Endothelial cell of umbilical vein (primary cell): ENCODE results near the gene SERF2. TPM values are rescaled to one million over a fixed set of nuclear protein-coding genes. Genes with fewer than 3 reads are reported as not detected.

Experiments used
- BruUV-seq: library from RNA; stranded (reverse); fragments of 400-500 nt; replicated peaks from 2 replicates; lab custom pipeline; 2021; lab: Mats Ljungman, UMichigan
- CTCF ChIA-PET: fragments of 300-600, 350-600 bp; sonication (Branson Sonifier 250); formaldehyde crosslinking; loops from one replicate; lab custom pipeline; 2021; ENCODE audit warnings: antibody characterized with exemption, inconsistent platforms; lab: Charles Lee
- POLR2A ChIA-PET: fragments of 300-600, 350-600 bp; sonication (Branson Sonifier 250); formaldehyde crosslinking; loops from one replicate; lab custom pipeline; 2021; ENCODE audit warnings: antibody characterized with exemption, inconsistent platforms; lab: Charles Lee
- DNase-seq: peaks from one replicate; pipeline ENCODE4 v3.0.0-alpha.2; 2011; ENCODE audit warnings: low read depth, low spot score
- FAIRE-seq: peaks from 2 replicates; lab custom pipeline; 2011; peaks lifted over from hg19 to GRCh38; lab: Jason Lieb, UNC
- H2AFZ ChIP-seq: 2 replicates; pipeline ENCODE4 v1.6.0; 2012; ENCODE audit warnings: low read depth, low read length, control low read depth, inconsistent platforms
- H3K27ac ChIP-seq: 2 replicates; pipeline ENCODE4 v1.5.1; 2011; ENCODE audit warnings: low read depth, mild to moderate bottlenecking, control low read depth, low read length, moderate library complexity; ENCODE audit not compliant: insufficient read depth
- H3K27me3 ChIP-seq, 2 experiments: 2 replicates each; pipeline versions ENCODE4 v1.6.0 to v1.6.1; 2011; ENCODE audit warnings: low read length in 2 of 2, mixed read lengths in 1 of 2; ENCODE audit not compliant: control insufficient read depth in 2 of 2, insufficient read depth in 2 of 2
- H3K36me3 ChIP-seq, 2 experiments: 2 replicates in 1 of 2; 3 replicates in 1 of 2; pipeline ENCODE4 v1.5.1; 2011; ENCODE audit warnings: low read length in 2 of 2, mild to moderate bottlenecking in 1 of 2, moderate library complexity in 1 of 2; ENCODE audit not compliant: control insufficient read depth in 2 of 2, insufficient read depth in 2 of 2; ENCODE audit errors: extremely low read depth in 1 of 2
- H3K4me1 ChIP-seq: 3 replicates; pipeline ENCODE4 v1.5.1; 2011; ENCODE audit warnings: mild to moderate bottlenecking, low read length; ENCODE audit not compliant: control insufficient read depth, insufficient read depth; ENCODE audit errors: extremely low read depth
- H3K4me2 ChIP-seq: 2 replicates; pipeline ENCODE4 v1.6.1; 2011; ENCODE audit warnings: low read length, control low read depth, mixed read lengths; ENCODE audit not compliant: insufficient read depth
- H3K4me3 ChIP-seq, 3 experiments: fragments of 200-600 bp in 1 of 3; sonication (generic), shearing (Covaris generic) in 1 of 3; replicated peaks in 1 of 3; 2 replicates each; pipeline ENCODE4 v1.5.1; 2011 to 2016; ENCODE audit warnings: control low read depth in 3 of 3, low read length in 3 of 3, mild to moderate bottlenecking in 2 of 3, inconsistent platforms in 1 of 3, low read depth in 1 of 3, moderate library complexity in 1 of 3; ENCODE audit not compliant: insufficient read depth in 1 of 3
- H3K79me2 ChIP-seq: 2 replicates; pipeline ENCODE4 v1.6.0; 2012; ENCODE audit warnings: low read length, inconsistent platforms; ENCODE audit not compliant: control insufficient read depth, insufficient read depth
- H3K9ac ChIP-seq: replicated peaks from 2 replicates; pipeline ENCODE3; 2011; ENCODE audit warnings: low read length, control low read depth; ENCODE audit not compliant: insufficient read depth; ENCODE audit errors: extremely low read depth
- H3K9me1 ChIP-seq: replicated peaks from 3 replicates; pipeline ENCODE4 v1.6.0; 2011; ENCODE audit warnings: mild to moderate bottlenecking, low read length; ENCODE audit not compliant: control insufficient read depth, insufficient read depth; ENCODE audit errors: extremely low read depth
- H3K9me3 ChIP-seq: replicated peaks from 2 replicates; pipeline ENCODE4 v1.5.1; 2012; ENCODE audit warnings: low read length, inconsistent platforms; ENCODE audit not compliant: control insufficient read depth, insufficient read depth
- H4K20me1 ChIP-seq: replicated peaks from 2 replicates; pipeline ENCODE3; 2011; ENCODE audit warnings: mild to moderate bottlenecking, low read length; ENCODE audit not compliant: control insufficient read depth, insufficient read depth; ENCODE audit errors: extremely low read depth
- EZH2 ChIP-seq: IDR thresholded peaks from 2 replicates; pipeline ENCODE4 v1.6.1; 2012; ENCODE audit warnings: borderline replicate concordance, low read depth, mild to moderate bottlenecking, moderate library complexity, low read length, inconsistent platforms; ENCODE audit not compliant: severe bottlenecking
- FOS ChIP-seq: IDR thresholded peaks from 2 replicates; pipeline ENCODE4 v1.6.1; 2011; ENCODE audit warnings: mild to moderate bottlenecking, low read length, moderate library complexity, borderline replicate concordance; ENCODE audit not compliant: insufficient read depth
- GATA2 ChIP-seq: IDR thresholded peaks from 2 replicates; pipeline ENCODE4 v1.7.0; 2011; ENCODE audit warnings: low read depth, mild to moderate bottlenecking, moderate library complexity, mixed read lengths, low read length; ENCODE audit not compliant: insufficient read length, insufficient read depth
- JUN ChIP-seq: IDR thresholded peaks from 2 replicates; pipeline ENCODE4 v1.6.1; 2011; ENCODE audit warnings: borderline replicate concordance, low read depth; ENCODE audit not compliant: insufficient read length, insufficient read depth
- MYC ChIP-seq: IDR thresholded peaks from one replicate; pipeline ENCODE4 v1.6.1; 2011; ENCODE audit warnings: mild to moderate bottlenecking, low read depth, low read length
- POLR2A ChIP-seq: IDR thresholded peaks from 2 replicates; pipeline ENCODE4 v1.6.1; 2012; ENCODE audit warnings: low read depth, mild to moderate bottlenecking, control low read depth, low read length
- POLR2AphosphoS5 ChIP-seq: IDR thresholded peaks from 2 replicates; pipeline ENCODE4 v1.6.1; 2012; ENCODE audit warnings: low read depth, mild to moderate bottlenecking, control low read depth, low read length, moderate library complexity; ENCODE audit not compliant: insufficient read depth
- dilution Hi-C: fragments of 300-500 bp; cut with MboI; formaldehyde crosslinking; loops from one replicate; pipeline ENCODE4 v1.15.0; 2019; ENCODE audit warnings: low sequenced_read_pairs; ENCODE audit not compliant: extremely low pct_ligation_motif_present
- intact Hi-C: fragments of 100-400 bp; cut with micrococcal nuclease; formaldehyde crosslinking; loops from one replicate; pipeline ENCODE4 v1.10.0; 2022
- polyA plus RNA-seq, 4 experiments: library from polyadenylated mRNA; depleted of rRNA in 3 of 4; stranded (reverse) in 3 of 4; unstranded in 1 of 4; fragments of >200 nt; gene quantifications; 2 replicates each; pipeline versions ENCODE4 v1.2.1 to v1.2.3, GENCODE V29; 2011 to 2012; ENCODE audit warnings: missing spikeins in 1 of 4
- total RNA-seq: library from RNA; stranded (reverse); gene quantifications from 2 replicates; pipeline ENCODE4 v1.2.3, GENCODE V29; 2021
- TF ChIP-seq, protein P1 (sequence below), 2 donors: IDR thresholded peaks; 1 replicate in 1 of 2; 2 replicates in 1 of 2; pipeline ENCODE4 v1.5.1; 2011; ENCODE audit warnings: low read length in 2 of 2, mild to moderate bottlenecking in 2 of 2, moderate library complexity in 2 of 2, control low read depth in 1 of 2, inconsistent platforms in 1 of 2, low read depth in 1 of 2; ENCODE audit not compliant: insufficient read depth in 1 of 2; ENCODE audit errors: extremely low read depth in 1 of 2
- TF ChIP-seq, protein P2 (sequence below): IDR thresholded peaks from 2 replicates; pipeline ENCODE4 v1.6.1; 2011; ENCODE audit not compliant: insufficient read depth, insufficient read length

Gene SERF2
- total and polyA plus RNA-seq, 2 donors (not counting 3 experiments of a cell fraction or from before 2014, with no cell fraction given), result 970 to 1,481 TPM

DNA sequence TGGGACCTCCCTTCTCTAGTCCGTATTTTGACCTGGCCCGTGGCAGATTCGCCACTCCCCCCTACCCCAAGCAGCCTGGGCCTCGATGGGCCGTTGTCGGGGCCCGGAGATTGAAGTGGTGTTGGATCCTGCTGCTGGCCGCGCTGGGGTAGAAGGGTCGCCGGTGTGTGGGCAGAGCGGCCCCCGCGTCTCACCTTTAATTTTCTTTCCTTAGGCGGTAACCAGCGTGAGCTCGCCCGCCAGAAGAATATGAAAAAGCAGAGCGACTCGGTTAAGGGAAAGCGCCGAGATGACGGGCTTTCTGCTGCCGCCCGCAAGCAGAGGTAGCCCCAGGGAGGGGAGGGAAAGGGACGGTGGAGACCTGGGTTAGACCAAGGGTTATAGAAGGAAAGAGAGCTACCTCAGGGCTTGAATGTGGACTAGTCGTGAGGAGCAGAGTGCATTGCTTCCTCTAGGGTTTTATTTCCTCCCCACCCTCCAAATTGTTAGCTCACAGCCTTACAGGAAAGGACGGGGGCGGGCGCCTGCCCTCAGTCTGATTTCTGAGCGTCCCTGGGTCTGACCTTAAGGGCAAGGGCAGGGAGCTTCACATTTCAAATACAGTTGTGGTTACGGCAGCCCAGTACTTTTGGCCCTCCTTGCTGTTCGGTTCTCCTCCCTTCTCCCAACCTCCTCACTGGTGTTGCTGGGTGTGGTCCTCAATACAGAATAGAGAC lies 799 bp downstream of the SERF2 start:
- Histone ChIP-seq H3K4me2 (peak overlapping the region; percentile 82), H3K4me1 (peaks cover 21% of the 10 kb centered on the region), H3K9me1 (no peaks in the 10 kb centered on the region), H3K9me3 (no peaks in the 10 kb centered on the region), H3K27ac (peak overlapping the region; percentile 91), H3K4me3 (peak overlapping the region; percentile 73 to 82 (median 74)), H4K20me1 (no peaks in the 10 kb centered on the region), H3K9ac (peak overlapping the region; percentile 99), H2AFZ (no peak overlapping the region), H3K36me3 (peaks cover 21 to 26% of the 10 kb centered on the region in 2 experiments), H3K79me2 (peaks cover 31% of the 10 kb centered on the region), H3K27me3 (no peaks in the 10 kb centered on the region)
- TF ChIP-seq GATA2, result no peak
- DNase-seq, result peak; percentile 28
- intact Hi-C loops, result loop anchor here (1.0 kb wide), 2 partner anchors 16 to 31 kb away; partner anchors contain the start of gene MFAP1
- CTCF ChIA-PET, result interaction anchor here (1.0 to 2.1 kb wide), 4 partner anchors 12 to 32 kb away, joined by 3 to 12 read pairs (median 3); partner anchors contain the start of genes ELL3 and MFAP1
- POLR2A ChIA-PET, result interaction anchor here (0.9 kb wide), 1 partner anchor 8 kb away, joined by 3 read pairs; no protein-coding TSS in a partner anchor
- dilution Hi-C loops, result no loop called here
- BruUV-seq, result TSS peak; percentile 73
- peak; percentile 84 for FAIRE-seq

DNA sequence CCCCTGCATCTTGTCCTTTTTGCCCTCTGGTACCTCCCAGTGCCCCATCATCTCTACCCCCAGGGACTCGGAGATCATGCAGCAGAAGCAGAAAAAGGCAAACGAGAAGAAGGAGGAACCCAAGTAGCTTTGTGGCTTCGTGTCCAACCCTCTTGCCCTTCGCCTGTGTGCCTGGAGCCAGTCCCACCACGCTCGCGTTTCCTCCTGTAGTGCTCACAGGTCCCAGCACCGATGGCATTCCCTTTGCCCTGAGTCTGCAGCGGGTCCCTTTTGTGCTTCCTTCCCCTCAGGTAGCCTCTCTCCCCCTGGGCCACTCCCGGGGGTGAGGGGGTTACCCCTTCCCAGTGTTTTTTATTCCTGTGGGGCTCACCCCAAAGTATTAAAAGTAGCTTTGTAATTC lies 1.5 kb downstream of the SERF2 start:
- Histone ChIP-seq H3K9me1 (no peaks in the 10 kb centered on the region), H3K27me3 (no peaks in the 10 kb centered on the region), H3K4me1 (peaks cover 21% of the 10 kb centered on the region), H3K9me3 (no peaks in the 10 kb centered on the region), H3K4me2 (peak overlapping the region; percentile 82), H2AFZ (no peak overlapping the region), H3K36me3 (peaks cover 21 to 26% of the 10 kb centered on the region in 2 experiments), H3K4me3 (peak overlapping the region in 2 of 3 experiments; percentile 74 to 82), H3K9ac (peak overlapping the region; percentile 99), H4K20me1 (no peaks in the 10 kb centered on the region), H3K27ac (peak overlapping the region; percentile 91), H3K79me2 (peaks cover 31% of the 10 kb centered on the region)
- DNase-seq (no peak), FAIRE-seq (no peak)
- dilution Hi-C loops (no loop called here), intact Hi-C loops (no loop called here)
- BruUV-seq, result no TSS peak
- no peak for TF ChIP-seq FOS
- TF ChIP-seq JUN, result no peak
- no peak for TF ChIP-seq MYC
- TF ChIP-seq POLR2AphosphoS5, result no peak
- TF ChIP-seq GATA2, result no peak
- TF ChIP-seq EZH2, result no peak
- TF ChIP-seq, protein P1, sequence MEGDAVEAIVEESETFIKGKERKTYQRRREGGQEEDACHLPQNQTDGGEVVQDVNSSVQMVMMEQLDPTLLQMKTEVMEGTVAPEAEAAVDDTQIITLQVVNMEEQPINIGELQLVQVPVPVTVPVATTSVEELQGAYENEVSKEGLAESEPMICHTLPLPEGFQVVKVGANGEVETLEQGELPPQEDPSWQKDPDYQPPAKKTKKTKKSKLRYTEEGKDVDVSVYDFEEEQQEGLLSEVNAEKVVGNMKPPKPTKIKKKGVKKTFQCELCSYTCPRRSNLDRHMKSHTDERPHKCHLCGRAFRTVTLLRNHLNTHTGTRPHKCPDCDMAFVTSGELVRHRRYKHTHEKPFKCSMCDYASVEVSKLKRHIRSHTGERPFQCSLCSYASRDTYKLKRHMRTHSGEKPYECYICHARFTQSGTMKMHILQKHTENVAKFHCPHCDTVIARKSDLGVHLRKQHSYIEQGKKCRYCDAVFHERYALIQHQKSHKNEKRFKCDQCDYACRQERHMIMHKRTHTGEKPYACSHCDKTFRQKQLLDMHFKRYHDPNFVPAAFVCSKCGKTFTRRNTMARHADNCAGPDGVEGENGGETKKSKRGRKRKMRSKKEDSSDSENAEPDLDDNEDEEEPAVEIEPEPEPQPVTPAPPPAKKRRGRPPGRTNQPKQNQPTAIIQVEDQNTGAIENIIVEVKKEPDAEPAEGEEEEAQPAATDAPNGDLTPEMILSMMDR (IDR thresholded peaks at IDR 0.05; ENCODE audit: extremely low read depth in 1 of 2, insufficient read depth in 1 of 2, low read depth in 1 of 2, low read length in 2 of 2), result no peak
- TF ChIP-seq POLR2A, result no peak
- TF ChIP-seq, protein P2, sequence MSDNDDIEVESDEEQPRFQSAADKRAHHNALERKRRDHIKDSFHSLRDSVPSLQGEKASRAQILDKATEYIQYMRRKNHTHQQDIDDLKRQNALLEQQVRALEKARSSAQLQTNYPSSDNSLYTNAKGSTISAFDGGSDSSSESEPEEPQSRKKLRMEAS, result no peak
- ChIA-PET POLR2A (interaction anchor here (0.9 kb wide), 1 partner anchor 8 kb away, joined by 3 read pairs; no protein-coding TSS in a partner anchor), CTCF (interaction anchor here (1.0 to 2.1 kb wide), 3 partner anchors 17 to 31 kb away, joined by 3 to 12 read pairs (median 3); partner anchors contain the start of genes ELL3 and MFAP1)
